HepG2 (cell line): ENCODE data around the gene CLCC1. TPM values are rescaled to one million over a fixed set of nuclear protein-coding genes. Genes with fewer than 3 reads are reported as not detected.

ENCODE experiments used
- ATAC-seq: fragments of 200-7000 bp; cut with Tn5 transposase; 3 replicates; pipeline ENCODE4 v1.9.1; 2020; ENCODE audit warnings: mild to moderate bottlenecking, moderate library complexity
- BruUV-seq: library from RNA; stranded (reverse); fragments of 400-500 nt; replicated peaks from 2 replicates; lab custom pipeline; 2021; lab: Mats Ljungman, UMichigan
- CTCF ChIA-PET: fragments of 300-600 bp; formaldehyde crosslinking; extraction: SDS; loops from one replicate; lab custom pipeline; 2021; ENCODE audit warnings: low total read pairs, inconsistent platforms, low intra/inter-chr PET ratio; lab: Yijun Ruan, JAX
- POLR2A ChIA-PET: fragments of 350-600 bp; sonication (Branson Sonifier 250); formaldehyde crosslinking; loops from one replicate; lab custom pipeline; 2020; ENCODE audit warnings: antibody characterized with exemption, inconsistent platforms; lab: Yijun Ruan, JAX
- DNase-seq: peaks from one replicate; pipeline ENCODE4 v3.0.0-alpha.2; 2015; ENCODE audit warnings: low spot score
- FAIRE-seq: peaks from 3 replicates; lab custom pipeline; 2011; peaks lifted over from hg19 to GRCh38; lab: Jason Lieb, UNC
- H2AFZ ChIP-seq: one replicate; pipeline ENCODE4 v1.6.1; 2011; ENCODE audit warnings: low read length, inconsistent platforms
- H3K27ac ChIP-seq: fragments of 300-600 bp; 3 replicates; pipeline ENCODE4 v1.8.0; 2011; ENCODE audit warnings: mixed run types, mild to moderate bottlenecking, mixed read lengths, low read length, inconsistent platforms; ENCODE audit not compliant: insufficient read depth; ENCODE audit errors: extremely low read length
- H3K27me3 ChIP-seq, 2 experiments: fragments of 200-600 bp in 1 of 2; 2 replicates in 1 of 2; 3 replicates in 1 of 2; pipeline versions ENCODE4 v1.6.0 to v1.8.0; 2011; ENCODE audit warnings: low read length in 2 of 2, mild to moderate bottlenecking in 2 of 2, moderate library complexity in 2 of 2, inconsistent platforms in 1 of 2; ENCODE audit not compliant: insufficient read depth in 2 of 2, control insufficient read depth in 1 of 2
- H3K36me3 ChIP-seq, 2 experiments: fragments of 200-600 bp in 1 of 2; replicated peaks in 1 of 2; 2 replicates in 1 of 2; 3 replicates in 1 of 2; pipeline versions ENCODE4 v1.5.1 to v1.8.0; 2011; ENCODE audit warnings: low read length in 2 of 2, inconsistent platforms in 1 of 2; ENCODE audit not compliant: insufficient read depth in 2 of 2, control insufficient read depth in 1 of 2
- H3K4me1 ChIP-seq: 2 replicates; pipeline ENCODE4 v1.5.1; 2012; ENCODE audit warnings: low read length, inconsistent platforms; ENCODE audit not compliant: insufficient read depth
- H3K4me2 ChIP-seq: 2 replicates; pipeline ENCODE4 v1.6.0; 2011; ENCODE audit warnings: low read depth, low read length, inconsistent platforms
- H3K4me3 ChIP-seq, 3 experiments: fragments of 200-600 bp in 1 of 3; sonication (generic), shearing (Covaris generic) in 1 of 3; replicated peaks in 1 of 3; 2 replicates each; pipeline ENCODE4 v1.5.1; 2011 to 2016; ENCODE audit warnings: low read length in 3 of 3, inconsistent platforms in 2 of 3, low read depth in 2 of 3, mild to moderate bottlenecking in 2 of 3, control low read depth in 1 of 3, mixed read lengths in 1 of 3; ENCODE audit not compliant: insufficient read depth in 1 of 3
- H3K79me2 ChIP-seq: one replicate; pipeline ENCODE4 v1.6.1; 2011; ENCODE audit warnings: low read length, inconsistent platforms; ENCODE audit not compliant: insufficient read depth
- H3K9ac ChIP-seq: 2 replicates; pipeline ENCODE4 v1.6.0; 2011; ENCODE audit warnings: mild to moderate bottlenecking, low read depth, low read length, inconsistent platforms; ENCODE audit not compliant: insufficient read depth
- H3K9me3 ChIP-seq: 2 replicates; pipeline ENCODE4 v1.5.1; 2012; ENCODE audit warnings: mild to moderate bottlenecking, low read length
- H4K20me1 ChIP-seq: 2 replicates; pipeline ENCODE4 v1.6.0; 2011; ENCODE audit warnings: inconsistent platforms, mild to moderate bottlenecking, low read length, moderate library complexity; ENCODE audit not compliant: insufficient read depth
- CEBPB ChIP-seq: IDR thresholded peaks from 2 replicates; pipeline ENCODE4 v1.6.1; 2011; ENCODE audit warnings: low read depth, low read length, improper control_type of control experiment, borderline replicate concordance
- HDAC6 ChIP-seq: fragments of 200-600 bp; sonication (generic); IDR thresholded peaks from 2 replicates; pipeline ENCODE4 v1.7.0; 2017; ENCODE audit warnings: mild to moderate bottlenecking, antibody characterized with exemption, low read length, low read depth
- HNRNPUL1 ChIP-seq: fragments of 200-400 bp; formaldehyde crosslinking; IDR thresholded peaks from 2 replicates; pipeline ENCODE4 v1.6.1; 2017; ENCODE audit warnings: low read depth, mild to moderate bottlenecking, low read length, moderate library complexity
- MAFF ChIP-seq: IDR thresholded peaks from 2 replicates; pipeline ENCODE4 v1.6.1; 2011; ENCODE audit warnings: low read depth, low read length, improper control_type of control experiment
- MAFK ChIP-seq, 2 experiments: IDR thresholded peaks in 1 of 2; conservative IDR thresholded peaks in 1 of 2; 2 replicates each; pipeline ENCODE4 v1.6.1; 2011; ENCODE audit warnings: improper control_type of control experiment in 2 of 2, low read length in 2 of 2
- NFIC ChIP-seq: IDR thresholded peaks from 2 replicates; pipeline ENCODE4 v1.6.1; 2012; ENCODE audit warnings: mild to moderate bottlenecking, low read length, inconsistent platforms
- PATZ1 ChIP-seq: sonication (generic); formaldehyde crosslinking; IDR thresholded peaks from 2 replicates; pipeline ENCODE4 v1.4.0; 2020; ENCODE audit warnings: missing genetic modification reagents
- PLSCR1 ChIP-seq: sonication (generic); formaldehyde crosslinking; IDR thresholded peaks from 2 replicates; pipeline ENCODE4 v1.5.0; 2020; ENCODE audit warnings: missing genetic modification reagents, mild to moderate bottlenecking, borderline replicate concordance
- RARA ChIP-seq: IDR thresholded peaks from 2 replicates; pipeline ENCODE4 v1.6.1; 2016; ENCODE audit warnings: missing genetic modification reagents, missing compliant biosample characterization
- ZBTB38 ChIP-seq: sonication (generic); formaldehyde crosslinking; IDR thresholded peaks from 2 replicates; pipeline ENCODE4 v1.5.1; 2020; ENCODE audit warnings: mild to moderate bottlenecking, missing genetic modification reagents
- ZHX1 ChIP-seq: sonication (generic); formaldehyde crosslinking; IDR thresholded peaks from 2 replicates; pipeline ENCODE4 v1.8.1; 2022; ENCODE audit warnings: low read depth, mild to moderate bottlenecking, missing genetic modification reagents
- ZNF10 ChIP-seq: sonication (generic); formaldehyde crosslinking; IDR thresholded peaks from 2 replicates; pipeline ENCODE4 v1.4.0; 2020; ENCODE audit warnings: mild to moderate bottlenecking, low read depth, missing genetic modification reagents, borderline replicate concordance
- ZNF280D ChIP-seq: sonication (generic); formaldehyde crosslinking; IDR thresholded peaks from 2 replicates; pipeline ENCODE4 v1.5.1; 2020; ENCODE audit warnings: mild to moderate bottlenecking, missing genetic modification reagents
- WGBS: methylation state at CpG from one replicate; pipeline ENCODE4 v1.1.6; 2017; ENCODE audit warnings: low lambda C conversion rate; 5-methylcytosine and 5-hydroxymethylcytosine counted together
- in situ Hi-C: cut with HindIII; loops from 2 replicates; pipeline ENCODE4 v1.10.0; 2017; ENCODE audit warnings: low pct_unique_long_range_greater_than_20kb; ENCODE audit not compliant: extremely low pct_ligation_motif_present
- intact Hi-C: fragments of 100-400 bp; cut with micrococcal nuclease; formaldehyde crosslinking; loops from one replicate; pipeline ENCODE4 v1.10.0; 2022; ENCODE audit not compliant: unreplicated experiment
- polyA plus RNA-seq, 8 experiments: library from polyadenylated mRNA; depleted of rRNA in 3 of 8; stranded (reverse) in 7 of 8; unstranded in 1 of 8; fragments of >200 nt; fragmentation: Illumina TruSeq in 4 of 8; extraction: Trizol in 4 of 8; gene quantifications; 2 replicates each; pipeline versions ENCODE4 v1.2.1 to v1.2.3, GENCODE V29; 2011 to 2016; ENCODE audit warnings: low read depth in 4 of 8, missing spikeins in 1 of 8, mixed read lengths in 1 of 8; ENCODE audit not compliant: insufficient read depth in 1 of 8
- total RNA-seq, 5 experiments: library from RNA; depleted of rRNA; stranded (reverse); fragments of >200 nt; fragmentation: Illumina TruSeq; extraction: Trizol; gene quantifications; 2 replicates each; pipeline ENCODE4 v1.2.3, GENCODE V29; 2016; ENCODE audit warnings: low read depth in 1 of 5

The CLCC1 gene
- total and polyA plus RNA-seq, 2 of the 13 experiments (the other 11 are each of a cell fraction or from before 2014, with no cell fraction given), result 16.0 to 25.8 TPM

GRCh38 chr1:108916788-108917187 is 46.5 kb downstream of the CLCC1 start:
- no peak overlapping the region for H3K9ac ChIP-seq
- ChIA-PET CTCF (no interaction called here), POLR2A (no interaction called here)
- H3K27ac ChIP-seq, result no peak overlapping the region
- BruUV-seq, result no TSS peak
- no peaks in the 10 kb centered on the region for H3K27me3 ChIP-seq
- no peaks in the 10 kb centered on the region for H3K79me2 ChIP-seq
- H3K4me2 ChIP-seq, result no peak overlapping the region
- in situ Hi-C loops, result no loop called here
- H3K4me3 ChIP-seq, result no peak overlapping the region
- H2AFZ ChIP-seq, result no peak overlapping the region
- 0 out of 5 replicates have a peak, but pooled peaks cover 0 to 1% of the 10 kb centered on the region in 2 experiments for H3K36me3 ChIP-seq
- no peaks in the 10 kb centered on the region for H3K4me1 ChIP-seq
- no peak for ATAC-seq
- no peak for DNase-seq
- WGBS, result 93% methylated on average over 2 of the region's 2 CpGs
- TF ChIP-seq MAFK (conservative IDR thresholded peaks at IDR 0.05 in 1 of 2, IDR thresholded peaks at IDR 0.05 in 1 of 2; ENCODE audit: low read length in 2 of 2) (peak in 1 of 2 experiments; percentile 54; a peak in 1 of 4 replicates), NFIC (no peak), ZHX1 (CRISPR knock-in tag) (no peak), PATZ1 (CRISPR knock-in tag) (no peak), ZNF10 (CRISPR knock-in tag) (no peak), HDAC6 (no peak), ZBTB38 (CRISPR knock-in tag) (no peak), RARA (CRISPR knock-in tag) (no peak), MAFF (0 out of 2 replicates have a peak, but pooled peaks have one; percentile 2), HNRNPUL1 (no peak), CEBPB (no peak), PLSCR1 (CRISPR knock-in tag) (no peak), ZNF280D (CRISPR knock-in tag) (no peak)
- intact Hi-C loops, result no loop called here
- no peaks in the 10 kb centered on the region; the same call in 1 of the 2 replicates for H4K20me1 ChIP-seq
- H3K9me3 ChIP-seq, result no peaks in the 10 kb centered on the region
- no peak for FAIRE-seq
